Measurements from ENCODE around the gene SLC22A17.

SLC22A17 gene

GRCh38 chr14:23361763-23362162, 9.1 kb upstream of the SLC22A17 start:
- no peak for DNase-seq (ENCODE audit: low read depth)

DNA sequence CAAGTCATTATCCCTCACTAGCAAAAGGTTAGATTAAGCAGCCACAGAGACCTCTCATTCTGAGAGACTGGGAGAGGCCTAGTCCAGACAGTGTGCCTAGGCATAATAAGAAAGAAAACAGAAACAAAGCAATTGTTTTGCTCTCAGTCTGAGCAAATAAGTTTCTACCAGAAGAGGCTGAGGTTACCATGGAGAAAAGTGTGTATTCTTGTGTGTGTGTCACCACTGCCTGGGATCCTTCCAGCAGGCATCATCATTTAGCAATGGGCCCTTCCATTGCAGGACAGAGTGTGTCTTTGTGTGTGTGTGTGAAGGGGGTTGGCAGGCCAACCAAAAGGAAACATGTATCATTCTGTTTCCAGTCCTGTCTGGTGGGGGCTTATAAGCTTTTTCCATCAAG, 8.6 kb upstream of the SLC22A17 start:
- no peak for DNase-seq (ENCODE audit: low read depth)

GRCh38 chr14:23360496-23360895, 7.8 kb upstream of the SLC22A17 start:
- DNase-seq (ENCODE audit: low read depth) = no peak

DNA sequence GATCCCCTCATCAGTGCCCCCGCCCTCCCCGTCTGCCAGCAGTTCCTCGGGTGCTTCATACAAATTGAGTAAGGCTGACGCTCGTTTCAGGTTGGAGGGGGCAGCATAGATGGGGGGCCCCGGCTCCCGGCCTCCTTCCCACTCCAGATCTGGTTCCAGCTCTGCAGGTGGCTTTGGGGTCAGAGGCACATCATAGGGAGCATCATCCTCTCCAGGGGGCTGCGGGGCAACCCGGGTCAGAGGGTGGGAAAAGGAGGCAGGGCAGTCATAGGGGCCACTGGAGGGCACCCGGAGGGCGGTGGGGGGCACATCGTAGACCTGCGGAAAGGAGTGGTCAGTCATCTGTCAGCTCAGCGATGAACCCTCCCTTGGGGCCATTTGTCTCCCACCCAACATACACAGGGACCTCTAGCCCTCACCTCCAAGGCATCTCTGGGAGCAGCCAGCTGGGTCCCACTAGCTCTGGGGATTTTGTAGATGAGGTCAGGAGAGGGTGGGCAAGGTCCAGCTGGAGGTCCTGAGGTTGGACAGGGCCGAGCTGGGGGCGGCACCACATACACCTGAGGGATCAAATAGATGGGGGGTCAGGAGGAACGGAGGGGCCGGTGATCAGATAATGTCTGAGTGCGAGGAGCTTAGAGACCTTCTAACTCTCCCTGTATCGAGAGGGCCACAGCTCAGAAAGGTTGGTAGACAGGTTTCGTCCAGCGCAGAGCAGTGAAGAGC, 7.2 kb upstream of the SLC22A17 start:
- DNase-seq (ENCODE audit: low read depth) = no peak

- no peak for DNase-seq (ENCODE audit: low read depth)
These were observed 6.5 kb upstream of the SLC22A17 start for GRCh38 chr14:23359167-23359626.

DNA sequence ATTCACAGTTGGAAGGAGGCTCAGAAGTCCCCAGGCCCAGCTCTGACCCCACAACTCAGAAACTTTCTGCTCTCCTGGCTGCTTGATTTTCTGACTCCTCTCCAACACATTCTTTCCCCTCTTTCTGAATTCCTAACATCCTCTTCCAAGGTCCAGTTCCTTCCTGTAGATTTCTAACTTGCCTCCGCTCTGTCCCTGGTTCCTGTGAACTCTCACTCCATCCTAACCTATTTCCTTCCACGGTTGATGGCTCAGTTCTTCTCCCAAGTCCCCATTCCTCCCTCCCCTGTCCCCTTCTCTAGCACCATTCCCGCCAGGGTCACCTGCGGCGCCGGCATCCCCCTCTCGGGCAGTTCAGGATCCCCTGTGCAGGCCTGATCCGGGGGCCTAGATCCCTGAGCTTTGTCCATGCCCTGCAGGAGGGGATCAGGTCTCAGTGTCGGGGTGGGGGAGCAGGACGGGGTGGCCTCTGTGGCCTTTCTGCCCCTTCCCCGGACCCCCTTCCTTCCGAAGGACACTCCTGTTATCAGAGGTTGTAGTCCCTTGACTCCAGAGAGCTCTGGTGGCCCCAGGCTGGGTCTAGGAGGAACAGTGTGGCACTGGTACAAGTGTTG, 6.0 kb upstream of the SLC22A17 start:
- DNase-seq (ENCODE audit: low read depth) = no peak

- no peak for DNase-seq (ENCODE audit: low read depth)
These were observed 5.4 kb upstream of the SLC22A17 start for GRCh38 chr14:23358042-23358441.

DNA sequence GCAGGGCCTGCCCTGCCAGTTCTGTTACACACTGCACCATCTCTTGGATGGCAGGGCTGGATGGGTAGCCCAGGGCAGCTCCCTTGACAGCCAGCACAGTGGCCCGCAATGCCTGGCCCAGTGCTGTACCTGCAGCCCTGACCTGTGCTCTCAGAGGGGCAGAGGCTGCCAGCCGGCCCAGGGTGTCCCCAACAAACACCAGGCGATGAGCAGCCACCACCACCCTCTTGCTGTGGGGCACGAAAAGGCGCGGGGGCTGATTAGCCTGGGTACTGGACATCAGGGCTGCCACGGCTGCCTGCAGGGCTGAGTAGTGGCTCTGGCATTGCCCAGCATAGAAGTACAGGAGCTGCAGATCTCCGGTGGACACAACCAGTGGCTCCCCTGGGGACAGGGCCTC, 4.6 kb upstream of the SLC22A17 start:
- no peak for DNase-seq (ENCODE audit: low read depth)

DNA sequence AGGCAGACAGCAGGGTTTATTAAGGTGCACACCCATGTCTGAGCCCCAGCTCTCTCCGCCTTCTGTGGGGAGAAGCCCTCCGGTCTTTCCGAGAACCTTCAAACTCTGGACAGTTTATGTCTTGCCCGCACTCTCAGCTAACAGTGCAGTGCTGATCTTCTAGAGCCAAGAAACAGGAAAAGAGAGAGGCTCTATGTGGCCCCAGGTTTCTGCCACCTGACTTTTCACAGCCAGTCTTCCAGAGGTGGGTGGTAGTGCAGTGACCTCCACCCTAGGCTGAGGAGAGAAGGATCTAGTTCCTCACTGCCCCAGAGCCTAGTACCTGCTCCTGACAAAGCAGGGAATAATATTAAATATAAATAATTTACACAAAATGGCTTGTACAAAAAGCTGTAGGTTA, 4.0 kb upstream of the SLC22A17 start:
- no peak for DNase-seq (ENCODE audit: low read depth)

DNA sequence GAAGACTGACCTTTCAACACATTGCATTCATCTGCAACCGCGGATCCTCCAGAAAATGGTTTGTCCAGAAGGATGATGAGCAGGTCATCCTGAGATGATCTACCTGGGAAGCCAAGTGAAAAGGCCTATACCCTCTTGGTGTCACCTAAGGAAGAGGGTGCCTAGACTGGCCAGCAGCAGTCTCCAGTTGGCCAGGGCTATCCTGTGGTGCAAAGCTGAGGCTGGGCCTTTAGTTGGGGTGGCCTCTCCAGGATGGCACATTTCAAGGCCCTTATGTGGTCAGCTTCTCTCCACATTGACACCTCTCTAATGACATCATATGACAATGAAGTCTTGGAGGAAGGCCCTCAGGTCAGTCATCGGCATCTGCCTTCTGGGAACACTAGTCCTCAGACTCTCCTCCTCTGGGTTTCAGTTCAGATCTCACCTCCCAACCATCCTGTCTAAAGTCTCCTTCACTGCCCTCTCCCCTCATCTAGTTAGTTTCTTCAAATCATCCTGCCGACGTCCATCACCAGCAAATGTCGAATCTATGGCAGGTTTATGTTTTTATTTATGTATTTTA, 3.3 kb upstream of the SLC22A17 start:
- no peak for DNase-seq (ENCODE audit: low read depth)

- no peak for DNase-seq (ENCODE audit: low read depth)
These were observed 2.3 kb upstream of the SLC22A17 start for GRCh38 chr14:23354990-23355389.

- no peak for DNase-seq (ENCODE audit: low read depth)
These were observed 720 bp upstream of the SLC22A17 start for GRCh38 chr14:23353433-23353780.

- no peak for DNase-seq (ENCODE audit: low read depth)
These were observed 794 bp downstream of the SLC22A17 start for GRCh38 chr14:23351681-23352505.

DNA sequence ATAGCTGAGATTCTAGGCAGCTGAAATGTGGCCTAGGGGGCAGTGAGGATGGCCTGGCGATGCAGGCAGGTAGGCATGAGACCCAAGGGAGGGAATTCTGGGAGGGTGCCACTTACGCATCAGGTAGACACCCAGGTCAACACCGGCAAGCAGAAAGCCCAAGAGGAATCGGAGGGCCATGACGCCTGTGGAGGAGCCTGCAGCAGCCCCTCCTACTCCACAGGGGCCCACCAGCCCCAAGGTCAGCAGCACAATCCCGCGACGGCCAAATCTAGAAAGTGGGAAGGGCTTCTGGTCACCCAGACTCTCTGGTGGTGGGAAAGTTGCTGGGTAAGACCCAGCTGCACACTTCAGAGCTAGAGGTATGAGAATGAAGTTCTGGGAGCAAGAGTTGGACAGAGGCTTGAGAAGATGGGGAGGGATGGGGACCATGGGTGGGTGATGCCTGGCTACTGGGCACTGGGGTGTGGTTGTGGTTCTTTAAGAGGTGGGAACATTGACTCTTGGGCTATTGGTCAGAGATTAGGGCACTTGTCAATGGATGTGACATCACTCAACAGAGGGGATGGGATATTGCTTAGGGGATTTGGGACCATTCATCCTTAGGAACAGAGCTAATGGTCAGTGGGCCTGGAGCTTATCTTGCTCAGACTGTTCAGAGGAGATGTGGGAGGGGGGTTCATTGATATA, 3.4 kb downstream of the SLC22A17 start:
- DNase-seq (ENCODE audit: low read depth) = no peak

DNA sequence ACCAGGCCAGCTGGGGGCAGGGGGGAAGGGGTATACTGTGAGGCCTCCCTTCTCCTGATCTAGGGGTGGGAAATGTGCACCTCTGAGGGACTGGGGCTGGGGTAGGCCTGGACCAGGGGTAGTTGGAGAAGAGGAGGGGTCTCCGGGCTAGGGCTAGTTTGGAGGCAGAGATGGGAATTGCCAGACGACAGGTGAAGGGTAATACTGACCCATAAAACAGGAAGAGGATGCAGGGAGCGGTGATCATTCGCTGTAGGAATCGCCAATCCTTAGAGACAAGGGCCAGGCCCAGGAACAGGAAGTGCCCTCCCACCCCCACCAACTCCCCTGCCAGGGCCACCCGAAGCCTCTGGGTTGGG, 4.4 kb downstream of the SLC22A17 start:
- no peak for DNase-seq (ENCODE audit: low read depth)

GRCh38 chr14:23347406-23348296, 5.0 kb downstream of the SLC22A17 start:
- no peak for DNase-seq (ENCODE audit: low read depth)

DNA sequence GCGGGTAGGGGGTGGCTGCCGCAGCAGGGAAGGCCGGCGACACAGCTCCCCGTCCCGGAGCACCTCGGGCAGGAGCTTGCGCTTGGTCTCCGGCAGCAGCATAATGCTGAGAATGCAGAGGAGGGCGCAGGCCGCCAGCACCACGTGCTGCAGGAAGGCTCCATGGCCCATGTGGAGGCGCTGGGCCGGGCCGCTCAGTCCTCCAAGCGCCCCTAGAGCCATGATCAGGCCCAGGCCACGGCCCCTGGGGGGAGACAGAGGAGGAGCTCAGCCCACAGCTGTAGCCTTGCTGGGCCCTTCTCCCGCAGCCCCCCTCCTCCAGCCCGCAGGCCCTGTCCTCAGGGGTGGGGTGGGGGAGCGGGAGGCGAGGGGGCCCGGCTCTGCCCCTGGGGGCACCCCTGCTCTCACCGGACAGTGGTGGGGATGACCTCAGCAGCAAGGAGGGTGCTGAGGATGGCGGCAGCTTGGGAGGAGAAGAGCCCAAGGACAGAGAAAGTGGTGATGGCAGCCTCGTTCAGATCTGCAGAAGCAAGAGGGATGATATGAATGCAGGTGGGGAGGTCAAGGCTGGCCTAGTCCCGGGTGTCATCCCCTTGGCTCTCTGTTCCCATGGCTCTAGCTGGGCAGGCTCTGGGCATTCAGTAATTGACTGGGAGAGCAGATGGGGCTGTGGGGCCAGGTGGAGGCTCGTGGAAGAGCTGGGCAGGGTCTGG, 5.8 kb downstream of the SLC22A17 start:
- no peak for DNase-seq (ENCODE audit: low read depth)

DNA sequence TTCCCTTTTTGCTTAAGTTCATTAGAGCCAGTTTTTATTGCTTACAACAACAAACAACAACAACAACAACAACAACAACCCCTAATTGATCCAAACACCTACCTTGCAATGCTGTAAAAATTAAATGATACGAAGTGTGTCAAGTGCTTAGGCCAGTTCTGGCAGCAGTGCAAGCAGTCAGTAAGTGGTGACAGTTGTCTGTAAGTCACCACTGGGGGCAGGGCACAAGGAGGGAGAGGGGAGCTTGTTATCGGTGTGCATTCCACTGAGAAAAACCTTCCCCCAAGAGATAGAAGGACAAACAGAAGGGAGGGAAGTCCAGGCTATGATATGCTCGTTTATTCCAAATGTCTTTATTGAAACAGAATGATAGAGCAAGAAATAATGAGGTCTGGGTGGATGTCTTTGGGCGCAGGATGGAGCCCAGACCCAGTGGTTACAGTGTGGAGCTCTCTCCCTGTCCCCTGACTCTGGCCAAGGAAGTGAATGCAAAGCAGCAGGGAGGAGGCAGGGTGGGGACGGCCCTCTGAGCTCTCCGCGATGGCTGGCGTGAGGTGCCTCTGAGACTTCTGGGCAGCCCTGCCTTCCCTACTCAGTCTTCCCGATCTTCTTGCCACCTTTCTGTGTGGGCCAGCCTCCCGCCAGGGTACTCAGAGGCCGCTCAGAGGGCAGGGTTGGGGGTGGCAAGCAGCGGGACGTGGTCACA, 6.5 kb downstream of the SLC22A17 start:
- DNase-seq (ENCODE audit: low read depth) = no peak

DNA sequence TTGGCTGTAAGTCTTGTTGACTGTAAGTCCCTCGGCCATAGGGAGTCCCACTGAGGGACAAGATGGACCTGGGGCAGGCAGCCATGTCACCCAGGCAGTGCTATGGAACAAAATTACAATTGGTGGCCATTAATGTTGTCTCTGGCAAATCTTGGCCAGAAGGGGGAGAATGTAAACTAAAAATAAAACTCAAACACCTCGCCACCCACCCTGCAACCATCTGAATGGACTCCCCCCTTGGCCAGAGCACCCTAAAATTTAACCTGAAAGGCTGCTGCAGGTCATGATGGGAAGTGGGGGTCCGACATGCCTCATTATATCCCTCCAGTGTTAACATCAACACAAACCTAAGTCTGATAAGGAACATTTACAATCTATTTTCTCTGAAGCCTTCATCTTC, 8.2 kb downstream of the SLC22A17 start:
- no peak for DNase-seq (ENCODE audit: low read depth)

Data from T follicular helper cell (primary cell).